ENCODE data around the gene FOXA2.
A peak's percentile ranks its signal among the peaks of the same experiment; 100 is the strongest.
"Not testable (repeated sequence)": the region's sequence is repeated elsewhere in the genome, so short reads cannot be mapped to it uniquely, and the experiment has no call there.

The FOXA2 gene

DNA sequence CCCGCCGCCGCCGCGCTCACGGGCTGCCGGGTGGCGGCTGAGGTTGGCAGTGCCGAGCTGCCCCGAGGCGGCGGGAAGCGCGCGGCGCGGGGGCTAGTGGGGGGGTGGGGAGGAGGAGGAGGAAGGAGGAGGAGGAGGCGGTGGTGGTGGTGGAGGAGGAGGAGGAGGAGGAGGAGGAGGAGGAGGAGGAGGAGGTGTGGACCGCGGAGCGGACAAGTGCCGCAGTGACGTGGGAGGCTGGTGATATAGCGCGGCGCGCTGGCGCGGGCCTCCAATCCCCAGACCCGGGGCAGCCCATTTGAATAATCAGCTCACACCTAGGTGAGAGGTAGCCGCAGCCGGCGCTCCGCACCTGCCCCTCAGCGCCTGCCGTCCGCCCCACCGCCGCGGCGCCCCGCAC lies at the start of gene FOXA2:
Gene FOXA2 (minus strand): TSS at position 51 of the 400 bp plus-strand sequence. CDS start 294 bp downstream, outside the sequence.
- peak; percentile 93 for DNase-seq

DNA sequence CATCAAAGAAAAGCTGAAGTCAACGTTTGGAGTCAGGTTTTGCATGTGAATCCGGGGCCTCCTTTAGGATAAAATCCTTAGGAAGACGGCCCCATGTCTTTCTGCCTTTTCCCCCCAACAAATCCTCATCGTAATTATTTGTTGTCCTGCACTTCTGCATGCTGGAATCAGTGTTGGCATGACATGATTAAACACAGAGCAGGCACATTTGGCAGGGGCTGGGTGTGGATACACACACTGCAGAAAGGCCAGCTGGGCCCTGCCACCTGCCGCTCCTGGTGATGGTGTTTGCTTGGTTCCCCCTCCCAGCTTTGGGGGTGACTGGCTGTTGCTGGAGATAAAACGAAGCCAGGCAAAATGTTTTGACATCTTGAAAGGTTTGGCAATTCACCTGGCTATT lies 46.3 kb upstream of the FOXA2 start:
- DNase-seq: peak; percentile 71

DNA sequence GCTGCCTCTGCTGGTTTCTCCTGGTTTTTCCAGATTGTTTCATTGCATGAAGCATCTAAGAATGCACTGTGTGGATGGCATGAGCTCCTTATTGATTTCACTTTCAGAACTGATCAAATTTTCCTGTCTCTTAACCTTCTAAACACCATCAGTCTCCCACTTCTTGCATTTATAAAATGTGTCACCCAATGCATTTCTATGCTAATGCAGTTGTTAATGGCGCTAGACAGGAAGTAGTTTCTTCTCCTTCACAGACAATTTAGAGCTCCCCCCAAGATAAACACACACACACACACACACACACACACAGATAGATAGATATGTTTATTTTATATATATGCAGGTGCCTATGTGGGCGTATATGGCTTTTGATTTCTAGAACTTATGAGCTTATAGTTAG lies 45.6 kb upstream of the FOXA2 start:
- DNase-seq: peak; percentile 18

DNA sequence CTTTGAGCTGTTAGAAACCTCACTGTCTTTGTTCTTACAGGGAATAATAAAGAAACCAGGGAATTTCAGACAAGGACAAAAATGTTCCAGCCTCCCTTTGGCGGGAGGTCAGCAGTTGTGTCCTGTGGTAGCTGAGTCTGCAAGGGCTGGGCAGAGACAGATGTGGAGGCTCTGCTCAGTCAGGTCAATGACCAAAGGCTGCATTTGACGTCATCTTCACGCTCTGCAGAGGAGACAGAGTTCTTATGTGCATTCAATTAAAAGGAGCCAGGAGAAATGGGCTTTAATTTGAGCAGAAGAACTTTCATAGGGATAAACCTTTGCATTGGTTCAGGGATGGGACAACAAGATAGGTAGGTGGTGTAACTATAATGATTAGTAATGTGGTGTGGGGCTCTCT lies 45.1 kb upstream of the FOXA2 start:
- no peak for DNase-seq

DNA sequence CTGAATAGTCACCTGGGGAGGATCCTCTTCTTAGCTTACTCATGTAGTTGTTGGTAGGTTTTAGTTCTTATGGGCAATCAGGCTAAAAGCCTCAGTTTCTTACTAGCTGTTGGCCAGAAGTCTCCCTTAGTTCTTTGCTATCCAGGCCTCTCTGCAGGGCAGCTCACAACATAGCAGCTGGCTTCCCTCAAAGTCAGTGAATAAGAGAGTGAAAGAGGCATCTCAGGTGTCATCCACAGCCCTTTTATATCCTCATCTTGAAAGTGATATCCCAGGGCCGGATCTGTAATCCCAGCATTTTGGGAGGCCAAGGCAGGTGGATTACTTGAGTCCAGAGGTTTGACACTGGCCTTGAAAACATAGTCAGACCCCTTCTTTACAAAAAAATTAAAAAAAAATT lies 42.1 kb upstream of the FOXA2 start:
- no peak for DNase-seq

DNA sequence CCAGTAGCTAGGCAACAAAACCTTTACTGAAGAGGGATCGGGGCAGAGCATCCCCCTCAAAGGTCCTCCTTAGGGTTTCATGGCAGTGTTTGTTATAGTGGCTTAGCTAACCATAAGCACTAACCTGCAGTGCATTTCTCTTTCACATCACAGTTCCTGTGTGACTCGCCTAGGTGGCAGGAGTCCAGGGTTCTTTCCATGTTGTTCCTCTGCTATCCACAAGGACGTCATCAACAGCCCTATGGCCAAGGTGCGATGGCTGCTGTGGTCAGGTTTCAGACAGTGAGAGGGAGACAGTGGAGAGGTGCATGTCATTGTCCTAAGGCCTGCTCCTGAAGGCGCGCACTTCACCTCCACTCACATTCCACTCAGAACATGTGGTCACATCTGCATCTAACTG lies 38.8 kb upstream of the FOXA2 start:
- DNase-seq: peak; percentile 38

DNA sequence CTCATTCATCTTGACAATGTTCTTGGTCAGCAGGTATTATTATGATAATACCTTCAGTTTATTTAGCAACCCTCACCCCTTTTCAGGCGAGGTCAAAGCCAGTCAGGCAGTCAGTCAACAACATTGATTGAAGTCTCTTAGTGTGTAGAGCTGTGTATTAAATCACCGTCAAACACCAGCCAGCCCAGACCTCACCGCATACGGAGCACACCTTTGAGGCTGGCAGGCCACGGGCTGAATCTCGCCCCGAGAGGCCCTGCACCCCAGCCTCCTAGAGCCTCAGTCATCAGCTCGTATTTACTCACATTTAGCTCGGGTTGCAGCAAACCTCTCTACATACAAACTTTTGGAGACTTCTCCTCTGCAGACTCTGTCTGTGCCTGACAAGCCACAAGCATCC lies 36.0 kb upstream of the FOXA2 start:
- no peak for DNase-seq

DNA sequence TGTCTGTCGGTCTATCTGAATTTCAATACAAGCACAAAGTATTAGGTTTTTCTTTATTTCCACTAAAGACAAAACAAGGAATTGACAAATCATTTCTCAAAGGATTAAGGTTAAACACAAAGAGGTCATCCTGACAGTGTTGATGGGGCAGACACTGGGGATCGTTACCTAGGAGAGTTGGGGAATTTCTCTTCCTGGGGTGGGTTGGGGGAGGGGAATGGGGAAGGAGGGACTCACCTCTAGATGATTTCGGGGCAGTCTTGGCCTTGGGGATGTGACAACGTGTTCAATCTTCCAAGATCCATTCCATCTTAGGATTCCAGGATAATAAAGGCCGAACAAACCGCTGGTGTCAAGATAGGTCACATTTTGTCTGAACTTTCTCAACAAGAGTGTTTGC lies 35.4 kb upstream of the FOXA2 start:
- DNase-seq: no peak

DNA sequence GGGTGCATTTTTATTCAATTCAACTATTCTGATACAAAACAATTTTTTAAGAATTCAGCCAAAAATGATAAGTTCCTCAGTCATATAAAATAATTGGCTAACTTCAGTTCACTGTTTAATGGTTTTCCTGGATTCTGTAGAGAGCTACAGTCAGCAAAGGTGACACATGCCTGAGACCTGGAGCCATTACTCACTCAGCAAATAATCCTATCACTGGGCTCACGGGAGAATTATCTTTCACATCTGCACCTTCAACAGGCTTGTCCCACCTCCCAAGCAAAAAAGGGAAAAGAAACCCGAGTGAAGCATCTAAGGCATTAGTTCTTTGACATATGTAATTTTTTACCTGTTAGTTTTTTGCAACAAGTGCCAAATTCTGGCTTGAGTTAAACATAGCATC lies 34.9 kb upstream of the FOXA2 start:
- DNase-seq: no peak

DNA sequence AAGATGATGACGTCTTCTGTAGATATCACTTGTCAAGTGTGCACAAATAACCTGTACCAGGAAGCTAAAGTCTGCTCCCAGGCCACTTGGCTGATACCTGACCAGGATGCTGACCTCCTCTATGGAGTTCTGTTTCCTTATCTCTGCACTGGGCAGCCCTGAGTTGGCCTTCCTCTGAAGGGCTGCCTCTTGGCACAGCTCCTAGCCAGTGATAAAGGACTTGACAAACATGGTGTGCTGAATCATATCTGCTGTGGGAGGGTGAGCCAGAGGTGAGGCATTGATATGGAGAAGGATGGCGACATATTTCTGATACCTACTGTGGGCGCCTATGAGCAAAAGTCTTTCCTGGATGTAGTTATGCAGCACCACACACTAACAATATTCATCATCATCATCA lies 32.8 kb upstream of the FOXA2 start:
- DNase-seq: peak; percentile 70

DNA sequence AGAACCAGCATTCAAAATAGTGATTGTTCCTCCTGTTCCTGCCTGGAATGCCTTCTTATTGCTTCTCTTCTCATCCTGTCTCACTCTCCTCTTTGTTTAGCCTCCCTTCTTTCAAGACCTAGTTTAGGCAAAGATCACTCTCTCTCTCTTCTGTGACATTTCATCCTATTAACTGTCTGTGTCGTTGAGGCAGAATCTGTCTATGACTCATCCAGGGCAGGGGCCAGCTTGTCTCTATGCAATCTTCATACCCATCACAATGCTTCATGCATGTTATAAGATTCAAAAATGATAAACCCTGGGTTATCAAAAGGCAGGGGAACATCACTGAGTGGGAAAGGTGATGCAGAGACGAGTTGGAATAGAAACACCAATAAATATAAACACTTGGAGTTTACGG lies 32.2 kb upstream of the FOXA2 start:
- DNase-seq: no peak

DNA sequence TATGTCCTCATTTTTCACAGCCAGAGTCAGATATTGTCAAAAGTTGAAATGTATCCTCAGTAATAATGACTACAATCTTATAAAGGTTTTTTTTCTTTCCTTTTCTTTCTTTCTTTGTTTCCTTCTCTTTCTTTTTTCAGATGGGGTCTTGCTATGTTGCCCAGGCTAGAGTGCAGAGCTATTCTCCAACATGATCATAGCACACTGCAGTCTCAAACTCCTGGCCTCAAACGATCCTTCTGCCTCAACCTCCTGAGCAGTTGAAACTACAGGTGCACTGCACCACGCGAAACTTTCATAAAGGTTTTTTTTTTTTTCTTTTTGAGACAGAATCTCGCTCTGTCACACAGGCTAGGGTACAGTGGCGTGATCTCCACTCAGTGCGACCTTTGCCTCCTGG lies 31.1 kb upstream of the FOXA2 start:
- DNase-seq: no peak

DNA sequence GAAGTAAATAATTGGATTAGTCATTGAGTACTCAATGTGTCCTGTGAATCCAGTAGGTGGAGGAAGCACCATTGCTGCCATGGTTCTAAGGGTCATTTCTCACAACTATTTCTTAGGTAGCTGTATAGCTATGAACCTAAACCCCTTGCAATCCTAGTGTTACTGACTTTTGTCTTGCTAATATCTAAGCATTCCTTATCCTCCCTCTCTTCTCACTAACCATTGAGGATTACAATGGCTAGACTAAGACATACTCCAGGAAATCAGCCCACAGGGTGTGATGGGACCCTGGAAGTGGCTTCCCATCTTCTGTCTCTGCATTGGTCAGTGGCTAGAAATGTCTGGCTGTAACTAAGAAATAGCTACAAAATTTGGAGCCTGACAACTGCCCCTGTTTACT lies 27.3 kb upstream of the FOXA2 start:
- DNase-seq: no peak

DNA sequence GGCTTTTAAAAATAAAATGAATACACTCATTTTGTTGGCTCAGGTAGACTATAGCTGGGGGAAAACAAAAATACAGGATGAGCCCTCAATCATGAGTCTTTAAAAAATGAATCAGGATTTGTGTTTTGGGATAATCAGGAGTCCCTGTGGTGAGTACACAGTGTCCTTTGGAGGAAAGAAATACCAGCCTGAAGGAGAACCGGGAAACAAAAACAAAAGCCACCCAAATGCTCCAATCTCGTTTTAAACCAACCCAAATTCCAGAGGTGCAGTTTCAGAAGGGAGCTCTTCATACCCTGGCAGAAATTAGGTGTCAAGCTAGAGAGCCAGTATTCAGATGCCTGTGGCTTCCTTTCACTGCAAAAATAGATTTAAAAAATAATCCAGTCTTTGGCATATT lies 23.3 kb upstream of the FOXA2 start:
- no peak for DNase-seq

DNA sequence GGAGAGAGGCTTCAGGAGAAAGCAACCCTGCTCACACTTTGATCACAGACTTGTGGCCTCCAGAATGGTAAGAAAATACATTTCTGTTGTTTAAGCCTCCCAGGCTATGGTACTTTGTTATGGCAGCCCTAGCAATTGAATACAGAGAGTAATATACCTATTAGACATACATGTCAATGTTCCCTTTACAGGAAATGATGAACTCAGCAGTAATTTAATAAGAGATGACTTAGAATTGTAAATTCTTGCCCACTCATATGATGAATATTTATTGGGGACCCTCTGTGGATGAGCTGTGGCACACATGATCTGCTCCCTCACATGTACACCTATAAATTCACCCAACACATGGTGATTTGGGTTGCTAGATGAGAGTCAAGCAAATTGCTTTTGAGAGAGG lies 20.4 kb upstream of the FOXA2 start:
- no peak for DNase-seq

DNA sequence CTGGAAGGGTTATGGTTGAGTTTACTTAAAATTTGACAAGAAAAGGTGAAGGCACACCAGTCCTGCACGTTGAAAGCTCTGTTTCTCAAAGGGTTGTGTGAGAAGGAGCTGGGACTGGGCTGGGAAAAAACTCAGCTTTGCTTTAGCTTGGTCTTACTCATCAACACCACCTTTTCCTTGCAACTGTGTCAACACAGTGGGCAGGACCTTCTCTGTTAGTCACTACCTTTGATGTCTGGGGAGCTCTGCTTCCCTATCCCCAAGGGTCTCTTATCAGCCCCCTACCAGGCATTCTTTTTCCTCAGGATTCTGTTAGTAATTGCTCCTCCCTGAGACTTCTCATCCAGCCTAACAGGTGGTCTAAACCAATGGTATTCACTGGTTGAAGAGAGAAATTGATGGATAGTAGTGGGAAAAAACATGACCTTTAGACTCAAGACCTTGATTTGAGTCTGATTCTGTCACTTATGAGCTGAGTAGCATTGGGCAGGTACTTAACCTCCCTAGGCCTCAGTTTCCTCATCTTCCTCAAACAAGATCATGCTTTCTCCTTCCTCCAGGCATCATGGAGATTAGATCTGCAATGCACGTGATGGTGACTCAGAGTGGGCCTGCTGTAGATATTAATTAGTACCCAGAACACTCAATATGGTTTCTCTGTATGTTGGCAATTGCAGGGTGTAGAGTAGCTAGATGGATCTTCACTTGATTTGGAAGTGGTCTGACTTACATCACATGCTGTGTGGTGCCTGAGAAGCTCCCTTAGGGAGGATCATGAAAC lies 17.2 kb upstream of the FOXA2 start:
- DNase-seq: no peak

DNA sequence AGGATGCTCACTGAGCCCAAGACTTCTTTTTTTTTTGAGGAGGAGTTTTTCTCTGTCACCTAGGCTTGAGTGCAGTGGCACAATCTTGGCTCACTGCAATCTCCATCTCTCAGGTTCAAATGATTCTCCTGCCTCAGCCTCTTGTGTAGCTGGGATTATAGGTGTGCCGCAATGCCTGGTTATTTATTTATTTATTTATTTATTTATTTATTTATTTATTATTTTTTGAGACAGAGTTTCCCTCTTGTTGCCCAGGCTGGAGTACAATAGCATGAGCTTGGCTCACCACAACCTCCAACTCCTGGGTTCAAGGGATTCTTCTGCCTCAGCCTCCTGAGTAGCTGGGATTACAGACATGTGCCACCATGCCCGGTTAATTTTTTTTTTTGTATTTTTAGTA lies 14.9 kb upstream of the FOXA2 start:
- not testable (repeated sequence) for DNase-seq

DNA sequence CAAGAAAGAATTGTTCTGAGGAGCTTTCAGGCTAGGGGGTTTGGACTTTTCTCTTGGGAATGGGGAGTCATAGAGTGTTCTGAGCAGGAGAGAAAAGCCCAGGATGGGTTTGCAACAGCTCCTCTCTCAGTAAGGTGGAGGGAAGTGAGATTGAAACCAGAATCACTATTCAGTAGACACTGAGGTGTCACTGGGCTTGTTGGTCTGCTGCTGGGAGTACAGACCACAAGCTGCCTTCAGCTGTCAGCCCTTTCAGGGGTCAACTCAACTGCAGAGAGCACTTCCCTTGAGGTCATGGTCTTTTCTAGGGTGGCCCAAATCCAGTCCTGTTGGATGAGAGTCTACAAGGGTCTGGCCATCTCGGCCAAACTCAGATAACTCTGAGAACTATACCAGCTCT lies 12.9 kb upstream of the FOXA2 start:
- DNase-seq: no peak

DNA sequence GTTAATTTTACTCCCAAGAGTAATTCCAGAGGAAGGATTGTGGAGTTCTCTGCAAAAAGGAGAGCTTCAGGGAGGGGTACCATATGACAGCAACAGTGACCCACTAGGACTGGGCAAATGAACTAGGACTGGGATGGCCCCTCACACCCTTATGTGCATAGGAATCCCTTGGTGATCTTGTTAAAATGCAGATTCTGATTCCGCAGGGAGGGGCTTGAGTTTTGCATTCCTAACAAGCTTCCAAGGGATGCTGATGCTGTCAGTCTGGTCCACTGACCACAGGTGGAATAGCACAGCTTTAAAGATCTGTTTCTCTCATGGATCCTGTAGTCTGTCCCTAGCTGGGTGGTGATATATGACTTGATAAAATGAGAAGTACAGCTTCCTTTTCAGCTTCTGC lies 6.3 kb upstream of the FOXA2 start:
- no peak for DNase-seq

DNA sequence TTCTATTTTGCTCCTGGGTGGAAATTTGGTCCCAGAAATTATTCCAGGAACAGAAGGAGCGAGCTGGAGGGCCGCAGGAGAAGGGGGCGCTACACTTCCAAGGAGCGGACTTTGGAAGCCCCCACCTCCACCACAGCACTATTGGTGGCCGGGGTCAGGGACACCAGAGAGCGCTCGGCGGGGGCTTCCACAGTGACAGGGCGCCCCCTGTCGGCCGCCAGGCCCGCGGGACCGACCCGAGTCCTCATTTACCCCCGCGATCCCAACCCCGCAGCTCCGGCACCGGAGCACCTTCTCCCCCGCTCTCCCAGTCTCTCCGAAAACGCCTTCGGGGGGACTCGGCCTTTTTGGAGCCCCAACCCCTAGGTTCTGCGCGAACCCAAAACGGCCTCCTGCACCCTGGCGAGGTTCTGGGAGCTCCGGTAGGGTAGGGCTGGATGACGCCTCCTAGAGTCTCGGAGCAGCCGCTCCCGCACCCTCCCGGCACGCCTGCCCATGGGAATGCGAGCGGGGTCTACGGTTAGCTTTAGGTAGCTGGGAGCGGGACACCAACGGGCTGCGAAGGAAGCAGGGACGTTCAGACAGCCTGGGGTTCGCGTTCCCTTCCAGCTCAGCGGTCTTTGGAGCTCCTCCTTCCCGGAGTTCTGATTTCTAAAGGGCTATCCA lies 2.4 kb upstream of the FOXA2 start:
- DNase-seq: no peak

DNA sequence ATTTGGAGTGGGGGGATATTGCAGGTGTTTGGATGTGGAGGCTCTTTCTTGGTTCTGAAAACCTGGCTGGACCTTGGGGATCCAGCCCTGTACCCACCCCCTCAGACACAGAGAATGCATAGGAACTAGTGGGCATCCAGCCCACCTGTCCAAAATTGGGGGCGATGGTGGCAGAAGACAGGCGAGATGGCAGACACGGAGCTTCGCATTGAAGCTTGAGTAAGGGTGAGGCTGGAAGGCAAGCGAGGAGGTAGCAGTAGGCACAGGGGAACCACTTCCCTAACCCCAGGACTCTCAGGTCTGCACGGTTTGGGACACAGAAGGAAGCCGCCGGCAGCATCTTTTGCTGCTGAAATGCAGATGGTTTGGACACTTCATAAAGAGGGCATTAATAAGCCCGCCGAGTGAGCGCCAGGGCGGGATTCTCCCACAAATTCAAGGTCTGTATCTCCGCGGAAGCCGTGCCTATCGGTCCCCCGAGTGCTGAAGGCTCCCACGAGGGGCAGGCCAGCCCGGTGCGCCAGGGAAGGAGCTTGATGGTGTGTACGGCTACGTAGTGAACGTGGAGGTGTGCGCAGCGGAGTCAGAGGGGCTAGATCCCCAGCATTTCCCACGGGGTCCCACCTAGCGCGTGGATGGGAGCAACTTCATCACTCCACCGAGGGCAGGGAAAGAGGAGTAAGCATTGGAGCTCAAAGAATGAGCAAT lies 1.6 kb upstream of the FOXA2 start:
- no peak for DNase-seq

DNA sequence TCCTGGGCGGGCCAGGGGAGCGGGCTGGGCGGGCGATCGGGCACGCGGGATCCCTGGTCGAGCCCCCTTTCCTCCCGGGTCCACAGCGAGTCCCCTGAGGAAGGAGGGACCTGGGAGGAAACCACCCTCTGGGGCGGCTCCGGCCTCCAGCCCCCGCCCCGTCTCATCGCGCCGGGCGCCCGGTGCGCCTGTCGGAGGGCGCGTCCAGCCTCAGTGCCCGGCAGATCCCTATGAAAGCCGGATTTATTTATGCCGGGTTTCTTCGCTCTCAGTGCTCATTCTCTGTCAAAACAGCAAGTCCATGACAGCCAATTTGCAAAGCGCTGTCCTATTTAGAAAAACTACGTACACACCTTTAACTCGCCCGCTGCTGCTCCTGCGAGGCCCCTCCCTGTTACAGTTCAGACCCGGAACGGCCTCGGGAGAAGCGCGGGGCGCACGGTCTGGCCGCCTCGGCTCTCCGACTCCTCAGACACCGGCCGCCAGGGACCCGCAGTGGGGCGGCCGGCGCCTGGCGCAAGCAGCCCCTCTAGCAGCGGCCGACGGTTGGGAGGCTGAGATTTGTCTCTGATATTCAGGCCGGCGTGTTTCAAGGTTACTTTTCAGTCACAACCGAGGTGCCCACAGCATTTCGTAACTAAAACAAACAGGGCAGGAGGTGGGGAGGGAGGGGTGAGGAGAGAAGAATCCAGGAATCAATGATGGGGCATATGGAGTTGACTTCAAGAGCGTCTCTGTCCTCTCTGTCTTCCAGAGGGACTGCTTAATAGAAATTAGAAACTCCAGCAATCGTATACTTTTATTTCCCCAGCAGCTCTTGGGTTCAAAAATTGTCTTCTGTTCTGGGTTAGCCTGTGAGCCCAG lies 782 bp upstream of the FOXA2 start:
- no peak for DNase-seq
